Dermis lymphatic vessel endothelial cell (primary cell): ENCODE data around the gene NEBL. TPM values are rescaled to one million over a fixed set of nuclear protein-coding genes. Genes with fewer than 3 reads are reported as not detected.

ENCODE experiments used
- total RNA-seq: library from RNA; depleted of rRNA; stranded (reverse); fragments of >200 nt; gene quantifications from 2 replicates; pipeline ENCODE4 v1.2.1, GENCODE V29; 2014

Gene NEBL, protein sequence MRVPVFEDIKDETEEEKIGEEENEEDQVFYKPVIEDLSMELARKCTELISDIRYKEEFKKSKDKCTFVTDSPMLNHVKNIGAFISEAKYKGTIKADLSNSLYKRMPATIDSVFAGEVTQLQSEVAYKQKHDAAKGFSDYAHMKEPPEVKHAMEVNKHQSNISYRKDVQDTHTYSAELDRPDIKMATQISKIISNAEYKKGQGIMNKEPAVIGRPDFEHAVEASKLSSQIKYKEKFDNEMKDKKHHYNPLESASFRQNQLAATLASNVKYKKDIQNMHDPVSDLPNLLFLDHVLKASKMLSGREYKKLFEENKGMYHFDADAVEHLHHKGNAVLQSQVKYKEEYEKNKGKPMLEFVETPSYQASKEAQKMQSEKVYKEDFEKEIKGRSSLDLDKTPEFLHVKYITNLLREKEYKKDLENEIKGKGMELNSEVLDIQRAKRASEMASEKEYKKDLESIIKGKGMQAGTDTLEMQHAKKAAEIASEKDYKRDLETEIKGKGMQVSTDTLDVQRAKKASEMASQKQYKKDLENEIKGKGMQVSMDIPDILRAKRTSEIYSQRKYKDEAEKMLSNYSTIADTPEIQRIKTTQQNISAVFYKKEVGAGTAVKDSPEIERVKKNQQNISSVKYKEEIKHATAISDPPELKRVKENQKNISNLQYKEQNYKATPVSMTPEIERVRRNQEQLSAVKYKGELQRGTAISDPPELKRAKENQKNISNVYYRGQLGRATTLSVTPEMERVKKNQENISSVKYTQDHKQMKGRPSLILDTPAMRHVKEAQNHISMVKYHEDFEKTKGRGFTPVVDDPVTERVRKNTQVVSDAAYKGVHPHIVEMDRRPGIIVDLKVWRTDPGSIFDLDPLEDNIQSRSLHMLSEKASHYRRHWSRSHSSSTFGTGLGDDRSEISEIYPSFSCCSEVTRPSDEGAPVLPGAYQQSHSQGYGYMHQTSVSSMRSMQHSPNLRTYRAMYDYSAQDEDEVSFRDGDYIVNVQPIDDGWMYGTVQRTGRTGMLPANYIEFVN
- 0.22 and 0.26 TPM in 2 replicates for total RNA-seq

GRCh38 chr10:20897146-20897825 lies at the start of gene NEBL:
TSS of gene NEBL (minus strand) at chr10:20897311. CDS start at chr10:20897205, 106 bp downstream.

